PC-3 (cell line): ENCODE measurements around the gene KRTAP20-4. TPM values are rescaled to one million over a fixed set of nuclear protein-coding genes. Genes with fewer than 3 reads are reported as not detected.

Experiments used
- ATAC-seq: fragments of 200-7000 bp; cut with Tn5 transposase; 2 replicates; pipeline ENCODE4 v1.9.1; 2020; ENCODE audit warnings: mild to moderate bottlenecking, moderate library complexity
- BruUV-seq: library from RNA; stranded (reverse); fragments of 400-500 nt; replicated peaks from 2 replicates; lab custom pipeline; 2021; lab: Mats Ljungman, UMichigan
- CTCF ChIA-PET: fragments of 300-600 bp; sonication (Branson Sonifier 250); formaldehyde crosslinking; loops from one replicate; lab custom pipeline; 2022; ENCODE audit warnings: antibody characterized with exemption; lab: Charles Lee
- POLR2A ChIA-PET: fragments of 300-600 bp; sonication (Branson Sonifier 250); formaldehyde crosslinking; loops from one replicate; lab custom pipeline; 2022; ENCODE audit warnings: antibody characterized with exemption; ENCODE audit not compliant: unreplicated experiment; lab: Charles Lee
- DNase-seq: peaks from one replicate; pipeline ENCODE4 v3.0.0-alpha.2; 2015
- H2AFZ ChIP-seq: fragments of 300-600 bp; sonication (generic); 2 replicates; pipeline ENCODE4 v1.6.0; 2016; ENCODE audit warnings: antibody characterized with exemption, low read length
- H3F3A ChIP-seq: fragments of 300-600 bp; sonication (generic); one replicate; pipeline ENCODE4 v1.6.0; 2017; ENCODE audit warnings: antibody characterized with exemption, low read length, control low read depth, mild to moderate bottlenecking; ENCODE audit not compliant: unreplicated experiment
- H3K27ac ChIP-seq: fragments of 300-600 bp; sonication (generic); 2 replicates; pipeline ENCODE4 v1.5.1; 2016; ENCODE audit warnings: mild to moderate bottlenecking, low read length
- H3K27me3 ChIP-seq: fragments of 300-600 bp; sonication (generic); 2 replicates; pipeline ENCODE4 v1.6.1; 2016; ENCODE audit warnings: low read length, mixed read lengths
- H3K36me3 ChIP-seq: fragments of 300-600 bp; sonication (generic); 2 replicates; pipeline ENCODE4 v1.6.1; 2016; ENCODE audit warnings: low read depth, mixed run types, low read length, mixed read lengths
- H3K4me1 ChIP-seq: fragments of 300-600 bp; sonication (generic); 2 replicates; pipeline ENCODE4 v1.5.1; 2016; ENCODE audit warnings: low read length; ENCODE audit not compliant: insufficient read depth
- H3K4me2 ChIP-seq: fragments of 300-600 bp; sonication (generic); 2 replicates; pipeline ENCODE4 v1.6.0; 2016; ENCODE audit warnings: low read length
- H3K4me3 ChIP-seq: fragments of 300-600 bp; sonication (generic); 2 replicates; pipeline ENCODE4 v1.5.1; 2016; ENCODE audit warnings: mild to moderate bottlenecking, low read length, mixed read lengths
- H3K79me2 ChIP-seq: fragments of 300-600 bp; sonication (generic); 2 replicates; pipeline ENCODE4 v1.6.1; 2017; ENCODE audit warnings: low read length, mixed read lengths
- H3K9ac ChIP-seq: fragments of 300-600 bp; sonication (generic); 2 replicates; pipeline ENCODE4 v1.6.0; 2016; ENCODE audit warnings: mild to moderate bottlenecking, low read length
- H3K9me2 ChIP-seq: fragments of 300-600 bp; sonication (generic); replicated peaks from 2 replicates; pipeline ENCODE4 v1.6.1; 2016; ENCODE audit warnings: mixed run types, low read length, mixed read lengths
- H3K9me3 ChIP-seq: fragments of 300-600 bp; sonication (generic); 2 replicates; pipeline ENCODE4 v1.6.1; 2016; ENCODE audit warnings: low read length, mixed read lengths
- H4K20me1 ChIP-seq: fragments of 300-600 bp; sonication (generic); 2 replicates; pipeline ENCODE4 v1.6.1; 2016; ENCODE audit warnings: low read length, mixed read lengths
- EZH2 ChIP-seq: fragments of 300-600 bp; sonication (generic); IDR thresholded peaks from one replicate; pipeline ENCODE4 v1.6.1; 2017; ENCODE audit warnings: antibody characterized with exemption, mild to moderate bottlenecking, low read length; ENCODE audit not compliant: unreplicated experiment
- EZH2phosphoT487 ChIP-seq: fragments of 300-600 bp; sonication (generic); IDR thresholded peaks from 2 replicates; pipeline ENCODE4 v1.6.1; 2018; ENCODE audit warnings: mild to moderate bottlenecking, antibody characterized with exemption, low read length, borderline replicate concordance
- intact Hi-C: fragments of 100-400 bp; cut with micrococcal nuclease; formaldehyde crosslinking; loops from 2 replicates; pipeline ENCODE4 v1.9.0; 2023
- total RNA-seq: library from RNA; depleted of rRNA; stranded (reverse); fragments of >200 nt; gene quantifications from 2 replicates; pipeline ENCODE4 v1.2.3, GENCODE V29; 2014; rRNA removed
- TF ChIP-seq, protein P1 (sequence below): fragments of 300-600 bp; sonication (generic); conservative IDR thresholded peaks from 2 replicates; pipeline ENCODE4 v1.5.1; 2017; ENCODE audit warnings: antibody characterized with exemption, low read depth, mild to moderate bottlenecking, low read length

The KRTAP20-4 gene
- total RNA-seq, 1 experiment from 2014 or later, result not detected

DNA sequence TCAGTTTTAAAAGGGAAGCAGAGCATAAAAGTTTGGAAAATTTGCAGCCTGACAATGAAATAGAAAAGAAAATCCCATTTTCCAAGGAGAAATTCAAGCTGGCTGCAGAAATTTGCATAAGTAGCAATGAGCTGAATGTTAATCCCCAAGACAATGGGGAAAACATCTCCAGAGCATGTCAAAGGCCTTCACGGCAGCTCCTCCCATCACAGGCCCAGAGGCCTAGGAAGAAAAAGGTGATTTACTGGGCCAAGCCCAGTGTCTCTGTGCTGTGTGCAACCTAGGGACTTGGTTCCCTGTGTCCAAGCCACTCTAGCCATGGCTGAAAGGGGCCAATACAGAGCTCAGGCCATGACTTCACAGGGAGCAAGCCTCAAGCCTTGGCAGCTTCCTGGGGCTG, 48.3 kb downstream of the KRTAP20-4 start:
- Histone ChIP-seq H3K9me2 (no peaks in the 10 kb centered on the region), H3F3A (no peaks in the 10 kb centered on the region), H2AFZ (no peak overlapping the region), H3K79me2 (no peaks in the 10 kb centered on the region), H3K27ac (no peak overlapping the region), H3K4me1 (no peaks in the 10 kb centered on the region), H3K27me3 (no peaks in the 10 kb centered on the region), H3K9me3 (no peaks in the 10 kb centered on the region), H3K36me3 (no peaks in the 10 kb centered on the region), H3K4me3 (no peak overlapping the region), H4K20me1 (no peaks in the 10 kb centered on the region), H3K9ac (no peak overlapping the region), H3K4me2 (no peak overlapping the region)
- ATAC-seq (no peak), DNase-seq (no peak)
- intact Hi-C loops, result no loop called here
- CTCF ChIA-PET, result no interaction called here
- POLR2A ChIA-PET, result no interaction called here
- TF ChIP-seq EZH2, result no peak
- TF ChIP-seq, protein P1, sequence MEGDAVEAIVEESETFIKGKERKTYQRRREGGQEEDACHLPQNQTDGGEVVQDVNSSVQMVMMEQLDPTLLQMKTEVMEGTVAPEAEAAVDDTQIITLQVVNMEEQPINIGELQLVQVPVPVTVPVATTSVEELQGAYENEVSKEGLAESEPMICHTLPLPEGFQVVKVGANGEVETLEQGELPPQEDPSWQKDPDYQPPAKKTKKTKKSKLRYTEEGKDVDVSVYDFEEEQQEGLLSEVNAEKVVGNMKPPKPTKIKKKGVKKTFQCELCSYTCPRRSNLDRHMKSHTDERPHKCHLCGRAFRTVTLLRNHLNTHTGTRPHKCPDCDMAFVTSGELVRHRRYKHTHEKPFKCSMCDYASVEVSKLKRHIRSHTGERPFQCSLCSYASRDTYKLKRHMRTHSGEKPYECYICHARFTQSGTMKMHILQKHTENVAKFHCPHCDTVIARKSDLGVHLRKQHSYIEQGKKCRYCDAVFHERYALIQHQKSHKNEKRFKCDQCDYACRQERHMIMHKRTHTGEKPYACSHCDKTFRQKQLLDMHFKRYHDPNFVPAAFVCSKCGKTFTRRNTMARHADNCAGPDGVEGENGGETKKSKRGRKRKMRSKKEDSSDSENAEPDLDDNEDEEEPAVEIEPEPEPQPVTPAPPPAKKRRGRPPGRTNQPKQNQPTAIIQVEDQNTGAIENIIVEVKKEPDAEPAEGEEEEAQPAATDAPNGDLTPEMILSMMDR, result no peak
- TF ChIP-seq EZH2phosphoT487, result no peak
- BruUV-seq, result no TSS peak

Other genes starting within 250 kb of the KRTAP20-4 start
- not detected in 2 replicates for gene KRTAP13-2, start 248.4 kb upstream of the KRTAP20-4 start, total RNA-seq
- not detected in 2 replicates for gene KRTAP13-1, start 224.6 kb upstream of the KRTAP20-4 start, total RNA-seq
- not detected in 2 replicates for gene KRTAP13-3, start 194.7 kb upstream of the KRTAP20-4 start, total RNA-seq
- not detected in 2 replicates for gene KRTAP13-4, start 190.4 kb upstream of the KRTAP20-4 start, total RNA-seq
- gene KRTAP15-1, start 180.4 kb upstream of the KRTAP20-4 start, total RNA-seq, result not detected in 2 replicates
- gene KRTAP19-1, start 140.3 kb upstream of the KRTAP20-4 start, total RNA-seq, result not detected in 2 replicates
- not detected in 2 replicates for gene KRTAP19-2, start 133.2 kb upstream of the KRTAP20-4 start, total RNA-seq
- gene KRTAP19-3, start 128.6 kb upstream of the KRTAP20-4 start, total RNA-seq, result not detected in 2 replicates
- not detected in 2 replicates for gene KRTAP19-4, start 123.5 kb upstream of the KRTAP20-4 start, total RNA-seq
- not detected in 2 replicates for gene KRTAP19-5, start 118.5 kb upstream of the KRTAP20-4 start, total RNA-seq
- not detected in 2 replicates for gene KRTAP19-6, start 78.8 kb upstream of the KRTAP20-4 start, total RNA-seq
- not detected in 2 replicates for gene KRTAP19-7, start 59.3 kb upstream of the KRTAP20-4 start, total RNA-seq
- not detected in 2 replicates for gene KRTAP22-2, start 30.2 kb upstream of the KRTAP20-4 start, total RNA-seq
- not detected in 2 replicates for gene KRTAP6-3, start 28.2 kb upstream of the KRTAP20-4 start, total RNA-seq
- not detected in 2 replicates for gene KRTAP6-2, start 21.7 kb upstream of the KRTAP20-4 start, total RNA-seq
- gene KRTAP22-1, start 19.5 kb upstream of the KRTAP20-4 start, total RNA-seq, result not detected in 2 replicates
- gene KRTAP6-1, start 6.7 kb upstream of the KRTAP20-4 start, total RNA-seq, result not detected in 2 replicates
- not detected in 2 replicates for gene KRTAP20-1, start 4.2 kb upstream of the KRTAP20-4 start, total RNA-seq
- gene KRTAP20-2, start 14.6 kb downstream of the KRTAP20-4 start, total RNA-seq, result 0.51 TPM in 1 of 2 replicates, not detected in the other
- gene KRTAP20-3, start 22.2 kb downstream of the KRTAP20-4 start, total RNA-seq, result not detected in 2 replicates
- not detected in 2 replicates for gene KRTAP21-3, start 98.2 kb downstream of the KRTAP20-4 start, total RNA-seq
- gene KRTAP21-2, start 126.6 kb downstream of the KRTAP20-4 start, total RNA-seq, result not detected in 2 replicates
- not detected in 2 replicates for gene KRTAP21-1, start 134.8 kb downstream of the KRTAP20-4 start, total RNA-seq
- gene KRTAP8-1, start 192.6 kb downstream of the KRTAP20-4 start, total RNA-seq, result not detected in 2 replicates
- gene KRTAP7-1, start 209.1 kb downstream of the KRTAP20-4 start, total RNA-seq, result not detected in 2 replicates